GM21381 (cell line): ENCODE results near the gene ASGR1.
"Not testable (repeated sequence)": the region's sequence is repeated elsewhere in the genome, so short reads cannot be mapped to it uniquely, and the experiment has no call there.

Source experiments
- ATAC-seq: cut with Tn5 transposase; IDR thresholded peaks from one replicate; pipeline ENCODE4 v1.9.1; 2021; ENCODE audit warnings: mild to moderate bottlenecking, moderate library complexity; ENCODE audit not compliant: unreplicated experiment

ASGR1 gene

DNA sequence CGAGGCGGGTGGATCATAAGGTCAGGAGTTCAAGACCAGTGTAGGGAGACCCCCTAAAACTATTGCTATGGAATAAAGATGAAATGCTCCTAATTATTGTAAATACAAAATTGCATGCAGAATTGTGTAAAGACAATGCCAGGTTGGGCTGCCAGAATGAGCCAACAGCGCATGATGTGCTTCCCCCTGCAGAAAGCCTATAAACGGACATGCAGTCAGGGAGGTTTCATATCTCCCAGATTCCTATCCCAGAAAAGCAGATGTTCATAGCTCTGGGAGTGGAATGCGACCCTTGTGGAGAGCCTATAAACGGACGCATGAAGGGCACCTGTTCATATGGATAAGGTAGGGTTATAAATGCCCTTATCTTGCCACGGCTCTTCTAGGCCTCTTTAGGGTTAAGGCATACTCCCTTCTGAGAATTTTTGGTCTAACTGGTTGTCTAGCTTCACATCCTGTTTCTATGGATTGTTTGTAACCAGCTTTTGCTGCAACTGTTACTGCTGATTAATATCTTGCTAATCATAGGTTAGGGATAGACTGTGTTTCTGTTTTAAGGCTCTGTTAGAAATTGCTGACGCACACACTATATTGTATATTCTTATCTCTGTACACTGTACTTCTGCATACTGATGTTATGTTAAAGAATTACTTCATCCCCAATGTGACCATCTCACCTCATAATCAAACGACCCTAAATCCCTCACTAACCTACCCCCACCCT lies 10.2 kb downstream of the ASGR1 start:
- not testable (repeated sequence) for ATAC-seq

DNA sequence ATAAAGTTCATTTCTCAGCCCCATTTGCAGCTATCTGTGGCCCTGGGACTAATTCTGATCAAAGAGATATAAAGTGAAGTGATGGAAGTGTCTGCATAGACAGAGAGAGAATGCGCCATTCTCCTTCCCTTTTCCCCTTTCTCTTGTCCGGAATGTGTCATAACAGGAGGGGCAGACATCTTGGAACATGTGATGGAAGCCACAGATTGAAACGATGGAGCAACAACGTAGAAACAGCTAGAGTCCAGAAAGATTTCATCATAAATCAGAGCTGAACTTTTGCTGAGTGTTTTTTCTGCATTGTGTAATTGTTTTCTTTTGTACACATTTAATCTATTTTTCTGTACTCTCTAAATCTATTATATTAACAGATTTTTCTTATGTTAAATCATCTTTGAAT lies 11.3 kb downstream of the ASGR1 start:
- no peak for ATAC-seq

DNA sequence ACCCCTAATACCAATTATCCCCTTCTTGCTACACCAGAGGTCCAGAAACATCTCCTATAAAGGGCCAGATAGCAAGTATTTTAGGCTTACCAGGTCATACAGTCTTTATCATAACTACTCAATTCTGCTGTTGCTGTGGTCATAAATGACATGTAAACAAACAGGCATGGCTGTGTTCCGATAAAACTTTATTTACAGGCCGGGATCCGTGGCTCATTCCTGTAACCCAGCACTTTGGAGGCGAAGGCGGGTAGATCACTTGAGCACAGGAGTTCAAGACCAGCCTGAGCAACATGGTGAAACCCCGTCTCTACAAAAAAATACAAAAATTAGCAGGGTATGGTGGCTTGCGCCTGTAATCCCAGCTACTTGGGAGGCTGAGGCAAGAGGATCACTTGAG lies 12.3 kb downstream of the ASGR1 start:
- ATAC-seq, result no peak

DNA sequence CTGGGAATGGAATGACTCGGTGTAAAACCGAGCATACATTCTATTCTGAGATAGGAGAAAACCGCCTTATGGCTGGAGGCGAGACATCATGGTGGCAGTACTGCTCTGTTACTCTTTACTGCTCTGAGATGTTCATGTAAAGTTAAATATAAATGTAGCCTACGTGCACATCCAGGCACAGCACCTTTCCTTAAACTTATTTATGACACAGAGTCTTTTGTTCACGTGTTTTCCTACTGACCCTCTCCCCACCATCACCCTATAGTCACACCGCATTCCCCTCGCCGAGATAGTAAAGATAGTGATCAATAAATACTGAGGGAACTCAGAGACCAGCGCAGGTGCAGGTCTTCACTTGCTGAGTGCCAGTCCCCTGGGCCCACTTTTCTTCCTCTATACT lies 19.6 kb downstream of the ASGR1 start:
- not testable (repeated sequence) for ATAC-seq

DNA sequence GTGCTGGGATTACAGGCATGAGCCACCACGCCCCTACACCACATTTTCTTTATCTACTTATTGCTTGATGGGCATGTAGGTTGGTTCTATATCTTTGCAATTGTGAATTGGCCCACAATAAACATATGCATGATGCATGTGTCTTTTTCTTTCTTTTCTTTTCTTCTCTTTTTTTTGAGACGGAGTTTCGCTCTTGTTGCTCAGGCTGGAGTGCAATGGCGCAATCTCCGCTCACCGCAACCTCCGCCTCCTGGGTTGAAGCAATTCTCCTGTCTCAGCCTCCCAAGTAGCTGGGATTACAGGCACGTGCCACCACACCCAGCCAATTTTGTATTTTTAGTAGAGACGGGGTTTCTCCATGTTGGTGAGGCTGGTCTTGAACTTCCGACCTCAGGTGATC lies 20.7 kb downstream of the ASGR1 start:
- ATAC-seq, result not testable (repeated sequence)

DNA sequence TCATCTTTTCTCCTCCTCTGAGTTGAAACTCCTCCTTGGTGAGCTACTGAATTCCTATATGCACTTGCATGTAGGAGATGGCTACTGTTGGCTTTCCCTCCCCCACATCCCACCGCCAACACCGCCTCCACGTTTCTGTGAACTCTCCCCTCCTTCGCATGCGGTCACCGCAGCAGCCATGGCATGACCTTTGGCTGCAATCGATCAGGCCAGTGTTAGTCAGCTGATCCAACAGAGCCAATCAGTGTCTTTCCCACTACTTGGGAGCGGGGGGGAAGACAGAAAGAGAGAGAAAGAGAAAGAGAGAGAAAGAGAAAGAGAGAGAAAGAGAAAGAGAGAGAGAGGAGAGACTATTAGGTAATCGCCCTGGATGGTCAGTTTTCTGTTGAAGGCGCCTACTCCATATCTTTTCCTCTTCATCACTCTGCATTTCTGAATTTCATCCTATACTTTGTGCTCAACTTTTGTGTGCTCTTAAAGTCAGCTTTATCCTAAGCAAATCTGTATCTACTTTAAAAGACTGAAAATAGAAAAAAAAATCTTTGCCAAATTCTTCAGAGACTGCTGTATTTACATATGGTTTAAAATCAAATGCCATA lies 22.7 kb downstream of the ASGR1 start:
- ATAC-seq, result no peak

DNA sequence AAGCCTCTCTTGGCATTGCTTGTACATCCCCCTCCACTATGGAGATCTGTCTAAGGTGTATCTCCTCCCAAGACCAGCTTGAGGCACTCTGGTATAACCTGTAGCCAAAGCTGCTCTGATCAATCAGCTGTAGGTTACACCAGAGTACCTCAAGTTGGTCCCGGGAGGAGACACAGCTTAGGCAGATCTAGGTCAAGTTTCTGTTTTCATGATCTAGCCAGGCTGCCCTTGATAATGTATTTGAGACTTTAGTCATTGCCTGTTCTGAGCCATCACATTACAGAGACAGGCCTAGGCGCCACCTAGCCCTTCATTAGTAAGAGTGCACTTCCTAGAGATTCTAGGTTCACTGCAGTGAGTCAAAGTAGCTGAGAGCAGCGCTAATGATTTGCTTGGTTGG lies 31.4 kb downstream of the ASGR1 start:
- no peak for ATAC-seq

DNA sequence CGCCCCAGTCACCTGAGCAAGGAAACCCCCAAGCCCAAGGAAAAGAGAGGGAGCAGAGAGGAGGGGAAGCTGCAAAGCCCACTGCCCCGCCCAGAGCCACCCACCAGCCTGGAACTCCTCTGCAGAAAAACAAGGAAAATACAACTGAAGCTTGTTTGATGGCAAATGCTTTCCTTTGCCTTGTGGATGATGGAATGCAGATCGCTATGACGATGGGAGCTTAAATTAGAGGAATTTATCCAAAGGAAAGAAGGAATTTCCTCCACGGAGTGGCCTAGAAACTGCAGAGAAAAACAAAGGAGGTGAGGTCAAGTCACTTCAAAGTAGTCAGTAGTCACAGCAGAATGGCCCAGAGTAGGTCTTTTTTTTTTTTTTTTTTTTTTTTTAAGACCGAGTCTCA lies 33.1 kb downstream of the ASGR1 start:
- ATAC-seq, result no peak

DNA sequence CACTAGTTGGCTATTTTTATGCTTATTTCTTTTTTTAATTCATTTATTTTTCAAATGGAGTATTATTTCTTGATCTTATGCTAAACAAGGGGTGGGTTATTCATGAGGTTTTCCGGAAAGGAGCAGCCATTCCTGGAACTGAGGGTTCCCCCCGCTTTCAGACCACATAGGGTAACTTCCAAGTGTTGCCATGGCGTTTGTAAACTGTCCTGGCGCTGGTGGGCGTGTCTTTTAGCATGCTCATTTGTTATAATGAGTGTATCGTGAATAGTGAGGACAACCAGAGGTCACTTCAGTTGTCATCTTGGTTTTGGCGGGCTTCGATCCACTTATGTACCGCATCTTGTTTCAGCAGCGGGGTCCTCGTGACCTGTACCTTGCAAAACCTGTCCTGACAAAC lies 35.0 kb downstream of the ASGR1 start:
- no peak for ATAC-seq

DNA sequence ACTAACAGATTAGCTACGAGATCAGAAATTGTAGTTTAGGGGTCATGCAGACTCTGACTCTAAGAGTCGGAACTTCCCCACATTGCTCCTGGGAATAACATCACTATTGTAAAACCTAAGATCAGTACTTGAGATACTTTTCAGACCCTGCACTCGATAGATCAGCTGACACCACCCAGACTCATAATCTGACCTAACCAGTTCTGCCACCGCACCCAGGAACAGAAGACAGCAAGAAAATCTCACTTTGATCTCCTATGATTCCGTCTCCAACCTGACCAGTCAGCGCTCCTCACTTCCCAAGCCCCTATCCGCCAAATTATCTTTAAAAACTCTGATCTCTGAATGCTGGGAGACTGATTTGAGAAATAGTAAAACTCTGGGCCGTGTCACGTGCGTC lies 37.3 kb downstream of the ASGR1 start:
- no peak for ATAC-seq

DNA sequence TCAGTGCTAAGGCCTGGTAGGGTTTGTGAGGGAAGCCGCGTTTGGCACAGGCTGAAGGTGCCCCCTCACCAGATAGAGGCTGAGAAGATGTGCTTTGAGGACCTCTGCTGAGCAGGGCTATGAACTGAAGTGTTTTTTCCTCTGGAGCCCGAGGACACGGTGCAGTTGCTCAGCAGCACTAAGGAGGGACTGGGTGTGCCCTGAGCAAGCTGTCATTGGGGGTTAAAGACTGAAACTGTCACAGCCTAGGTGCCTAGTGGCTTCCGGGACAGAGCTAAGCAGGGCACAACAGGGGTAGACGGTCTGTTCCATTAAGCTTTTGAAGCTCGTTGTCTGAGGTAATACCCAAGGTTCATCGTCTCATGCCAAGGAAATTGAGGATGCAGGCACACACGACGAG lies 39.8 kb downstream of the ASGR1 start:
- ATAC-seq, result no peak

DNA sequence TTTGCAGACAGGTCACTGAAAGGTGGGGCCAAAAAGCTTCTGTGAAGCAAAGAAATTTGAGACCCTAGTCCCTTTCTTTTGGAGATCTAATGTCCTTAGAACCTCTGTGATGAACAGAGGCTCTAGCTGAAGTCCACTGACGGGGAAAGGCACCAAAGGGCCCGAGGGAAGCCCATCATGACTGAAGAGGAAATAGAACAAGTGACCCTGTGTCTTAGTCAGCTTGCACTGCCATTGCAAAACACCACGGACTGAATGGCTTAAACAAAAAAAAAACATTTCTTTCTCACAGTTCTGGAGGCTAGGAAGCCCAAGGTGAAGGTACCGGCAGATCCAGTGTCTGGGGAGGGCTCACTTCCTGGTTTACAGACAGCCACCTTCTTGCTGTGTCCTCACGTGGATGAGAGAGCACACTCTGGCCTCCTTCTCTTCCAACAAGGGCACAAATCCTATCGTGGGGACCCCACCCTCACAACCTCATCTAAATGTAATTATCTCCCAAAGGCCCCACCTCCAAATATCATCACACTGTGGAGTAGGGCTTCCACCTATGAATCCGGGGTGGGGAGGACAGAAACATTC lies 40.3 kb downstream of the ASGR1 start:
- no peak for ATAC-seq

DNA sequence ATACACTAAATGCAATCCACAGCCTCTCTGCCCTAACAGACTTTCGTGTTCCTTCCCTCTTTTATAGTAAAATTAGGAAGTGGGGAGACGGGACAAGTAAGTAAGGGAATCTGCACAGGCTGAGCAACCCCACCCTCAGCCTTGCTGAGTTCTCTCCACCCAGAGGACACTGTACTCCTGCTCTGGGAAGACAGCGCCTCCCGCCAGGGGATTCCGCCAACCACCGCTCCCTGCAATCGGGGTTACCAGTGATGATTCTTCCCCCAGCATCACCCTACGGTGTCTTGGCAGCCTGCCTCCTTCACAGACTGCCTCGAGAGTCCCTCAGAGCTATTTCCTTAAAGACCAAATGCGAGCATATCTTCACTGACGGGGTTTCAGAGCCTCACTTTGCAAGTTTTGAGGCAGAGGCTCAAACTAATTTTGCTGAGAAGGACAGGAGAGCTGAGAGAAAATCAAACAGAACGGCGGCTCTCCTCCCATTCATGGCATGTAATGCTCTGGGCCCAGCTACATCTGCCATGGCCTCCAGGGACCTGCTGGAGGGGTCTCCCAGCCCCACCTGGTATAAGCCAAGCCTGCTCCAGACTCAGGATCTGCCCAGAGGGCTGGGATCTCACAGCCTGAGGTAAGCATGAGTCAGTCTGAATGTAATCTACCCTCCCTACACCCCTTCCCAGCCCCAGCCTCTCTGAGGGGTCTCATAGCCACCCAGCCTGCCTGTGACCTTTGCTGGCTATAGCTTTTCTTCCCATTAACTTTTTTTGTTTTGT lies 41.8 kb downstream of the ASGR1 start:
- no peak for ATAC-seq

DNA sequence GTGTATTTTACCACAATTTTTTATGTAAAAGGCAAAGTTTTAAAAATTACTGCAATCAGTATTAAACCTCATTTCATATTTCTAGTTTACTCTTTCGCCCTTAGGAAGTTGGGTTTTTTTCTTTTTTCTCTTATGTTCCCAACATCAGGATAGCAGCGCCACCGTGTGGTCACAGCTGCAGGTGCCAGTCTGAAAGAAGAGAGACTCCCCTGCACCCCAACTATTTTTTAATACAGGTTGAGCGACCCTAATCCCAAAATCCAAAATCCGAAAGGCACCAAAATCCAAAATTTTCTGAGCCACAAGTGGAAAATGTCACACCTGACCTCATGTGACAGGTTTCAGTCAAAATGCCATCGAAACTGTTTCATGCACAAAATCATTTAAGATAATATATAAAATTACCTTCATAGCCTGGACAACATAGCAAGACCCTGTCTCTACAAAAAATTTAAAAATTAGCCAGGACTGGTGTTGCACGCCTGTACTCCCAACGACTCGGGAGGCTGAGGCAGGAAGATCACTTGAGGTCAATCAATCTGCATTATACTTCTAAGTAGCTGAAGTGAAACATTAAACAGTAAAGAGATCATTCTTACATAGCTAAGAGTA lies 42.8 kb downstream of the ASGR1 start:
- no peak for ATAC-seq

DNA sequence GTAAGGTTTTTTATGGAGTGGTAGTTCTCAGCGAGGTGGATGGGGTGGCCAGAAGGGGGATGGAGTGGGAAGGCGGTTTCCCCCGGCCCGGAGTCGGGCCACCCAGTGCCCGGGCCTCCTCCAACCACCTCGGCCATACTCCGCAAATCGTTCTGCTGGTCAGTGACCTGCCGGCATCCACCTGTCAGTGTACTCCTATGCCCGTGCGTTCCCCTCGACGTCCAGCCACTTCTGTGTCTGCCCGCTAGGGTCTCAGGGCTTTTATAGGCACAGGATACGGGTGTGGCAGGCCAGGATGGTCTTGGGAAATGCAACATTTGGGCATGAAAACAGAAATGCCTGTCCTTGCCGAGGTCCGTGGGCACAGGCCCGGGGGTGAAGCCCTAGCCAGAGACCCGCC lies 45.3 kb downstream of the ASGR1 start:
- no peak for ATAC-seq

DNA sequence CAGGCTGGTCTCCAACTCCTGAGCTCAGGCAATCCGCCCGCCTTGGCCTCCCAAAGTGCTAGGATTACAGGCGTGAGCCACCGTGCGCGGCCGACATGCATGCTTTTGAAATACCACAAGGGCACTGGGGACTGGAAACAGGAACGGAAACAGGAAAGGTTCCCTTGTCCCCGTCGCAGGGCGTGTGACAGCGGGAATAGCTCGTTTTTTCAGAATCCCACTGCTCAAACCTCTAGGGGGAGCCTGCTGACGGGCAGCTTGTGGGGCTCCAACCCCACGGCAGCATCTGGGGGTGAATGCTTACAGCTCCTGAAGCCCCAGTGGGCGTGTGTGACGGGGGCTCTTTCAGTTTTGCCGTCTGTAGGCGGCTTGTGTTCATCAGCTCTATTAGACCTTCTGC lies 45.7 kb downstream of the ASGR1 start:
- ATAC-seq, result no peak

DNA sequence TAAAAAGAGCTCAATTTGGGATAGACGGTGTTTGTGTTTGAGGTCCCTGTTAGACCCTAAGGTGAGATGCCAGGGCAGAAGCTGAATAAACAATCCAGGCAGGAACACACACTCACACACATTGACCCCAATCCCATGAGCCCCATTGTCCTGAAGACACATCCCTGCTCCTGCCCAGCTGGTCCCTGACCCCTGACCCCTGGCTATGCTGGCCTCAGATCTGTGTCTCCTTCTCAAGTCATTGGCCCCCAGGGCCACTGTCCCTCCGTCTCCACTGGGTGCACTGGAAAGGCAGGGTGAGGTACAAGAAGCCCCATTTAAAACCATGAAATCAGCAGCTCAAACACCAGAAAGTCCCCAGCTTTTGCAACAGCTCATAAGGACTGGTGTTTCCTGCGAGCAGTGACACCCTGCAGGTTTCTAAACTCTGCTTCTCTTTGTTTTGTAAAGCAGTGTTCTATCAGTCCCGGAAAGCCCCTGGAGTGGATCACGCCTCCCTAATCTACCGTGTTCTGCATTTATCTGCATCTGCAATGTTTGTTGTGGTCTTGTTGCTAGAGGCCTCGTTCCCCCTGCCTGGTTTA lies 46.6 kb downstream of the ASGR1 start:
- ATAC-seq, result no peak

DNA sequence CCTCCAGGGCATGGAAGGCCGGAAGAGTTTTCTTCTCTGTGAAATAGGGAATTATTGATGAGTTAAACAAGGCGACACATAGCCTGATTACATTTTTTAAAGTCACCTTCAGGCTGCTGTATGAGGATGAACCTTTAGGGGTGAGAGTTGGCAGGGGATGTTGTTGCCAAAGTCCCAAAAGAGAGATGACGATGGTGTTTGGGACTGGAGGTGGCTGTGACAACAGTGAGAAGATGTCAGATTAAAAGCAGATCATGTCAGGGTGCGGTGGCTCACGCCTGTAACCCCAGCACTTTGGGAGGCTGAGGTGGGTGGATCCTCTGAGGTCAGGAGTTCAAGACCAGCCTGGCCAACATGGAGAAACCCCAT lies 47.8 kb downstream of the ASGR1 start:
- no peak for ATAC-seq

DNA sequence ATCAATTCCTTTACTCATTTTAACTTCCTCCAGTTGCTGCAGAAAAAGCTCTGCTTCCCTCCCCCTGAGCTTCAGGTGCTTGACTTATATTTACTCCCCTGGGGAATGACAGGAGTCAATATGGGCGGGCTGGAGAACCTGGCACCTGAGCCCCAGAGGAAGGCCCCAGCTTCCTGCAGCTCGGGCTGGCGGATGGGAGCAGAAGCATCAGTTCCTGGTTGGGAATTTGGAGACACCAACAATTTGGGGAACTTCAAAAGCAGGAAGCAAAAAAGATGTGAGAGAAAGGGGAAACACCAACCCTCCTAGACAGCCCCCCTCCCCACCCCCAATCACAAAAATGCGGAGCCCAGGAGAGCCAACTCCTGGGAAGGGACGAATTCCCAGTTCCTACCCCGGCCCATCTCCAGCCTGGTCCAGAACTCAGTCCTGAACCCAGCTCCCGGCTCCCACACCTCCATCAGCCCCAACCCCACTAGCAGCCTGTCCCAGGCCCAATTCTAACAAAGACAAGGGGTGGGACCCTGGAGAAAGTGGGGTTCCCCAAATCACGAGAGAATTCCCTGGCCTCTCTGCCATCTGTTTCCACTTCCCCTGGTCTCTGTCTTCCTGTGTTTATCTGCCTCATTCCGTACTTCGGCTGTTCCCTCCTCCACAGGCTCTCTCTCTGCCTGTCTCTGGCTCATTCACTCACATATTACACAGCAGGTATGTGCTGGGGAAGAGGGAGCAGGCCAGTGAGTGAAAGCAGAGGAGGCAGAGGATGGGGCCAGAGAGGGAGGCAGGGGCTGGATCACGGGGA lies 48.3 kb downstream of the ASGR1 start:
- ATAC-seq, result no peak

DNA sequence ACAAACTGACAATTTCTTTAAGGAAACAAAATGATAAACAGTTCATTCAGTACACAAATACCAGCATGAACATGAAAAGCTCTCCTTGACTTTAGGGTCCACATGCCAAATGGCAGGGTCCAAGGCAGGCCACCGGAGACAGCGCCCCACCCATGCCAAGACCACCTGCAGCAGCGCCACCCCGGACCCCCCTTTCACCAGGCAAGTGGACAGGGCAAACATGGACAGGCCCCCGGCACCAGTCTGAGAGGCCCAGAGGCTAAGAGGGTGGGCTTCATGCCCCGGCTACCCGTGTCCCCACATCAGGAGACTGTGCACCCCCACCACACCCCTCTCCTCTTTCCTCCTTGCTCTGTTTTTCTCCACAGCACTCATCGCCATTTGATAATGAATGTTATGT lies 49.9 kb downstream of the ASGR1 start:
- no peak for ATAC-seq
